ENCODE data around the gene CACNG4.

Gene CACNG4

DNA sequence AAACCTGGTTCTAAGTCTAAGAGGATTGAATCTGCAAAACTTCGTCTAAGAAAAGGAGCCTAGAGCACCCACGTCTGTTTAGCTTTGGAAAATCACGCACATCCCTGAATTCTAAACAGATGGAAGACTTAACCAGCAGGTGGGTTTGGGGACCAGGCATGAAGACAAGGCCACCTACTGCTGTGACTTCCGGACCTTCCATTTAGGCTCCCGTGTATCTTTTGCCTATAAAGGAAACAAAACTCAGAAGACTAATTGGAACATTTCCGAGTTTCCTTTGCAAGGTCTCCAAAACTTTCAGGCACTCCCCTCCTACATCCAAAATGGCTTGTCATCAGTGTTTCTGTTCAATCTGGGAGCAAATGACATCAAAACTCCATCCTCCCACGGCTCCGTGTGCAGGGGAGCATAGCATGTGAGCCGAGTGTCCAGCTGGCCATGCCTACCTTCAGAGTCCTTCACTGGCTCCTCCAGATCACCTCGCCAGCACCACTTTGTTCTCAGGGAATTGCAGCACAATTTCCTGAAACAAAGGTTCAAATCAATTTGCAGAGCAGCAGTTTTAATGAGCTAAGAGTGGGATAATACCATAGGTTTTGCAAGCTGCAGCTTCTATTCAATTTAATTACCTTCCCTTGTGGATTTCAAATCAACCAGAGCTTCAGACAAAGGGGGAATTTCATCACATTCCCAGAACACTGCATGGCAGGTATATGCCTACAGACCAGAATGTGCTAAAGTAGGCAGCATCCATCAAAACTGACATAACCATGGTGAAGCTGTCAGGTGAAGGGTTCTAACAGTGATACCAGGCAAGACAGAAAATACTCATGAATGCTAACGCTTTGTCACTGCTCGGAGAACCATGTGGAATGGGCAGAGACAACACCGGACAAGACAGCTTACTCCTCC, 103.3 kb downstream of the CACNG4 start:
- DNase-seq, result no peak

GRCh38 chr17:67068999-67069398, 104.5 kb downstream of the CACNG4 start:
- no peak for DNase-seq

- DNase-seq, result no peak
Observed at GRCh38 chr17:67069603-67070136, 105.2 kb downstream of the CACNG4 start.

DNA sequence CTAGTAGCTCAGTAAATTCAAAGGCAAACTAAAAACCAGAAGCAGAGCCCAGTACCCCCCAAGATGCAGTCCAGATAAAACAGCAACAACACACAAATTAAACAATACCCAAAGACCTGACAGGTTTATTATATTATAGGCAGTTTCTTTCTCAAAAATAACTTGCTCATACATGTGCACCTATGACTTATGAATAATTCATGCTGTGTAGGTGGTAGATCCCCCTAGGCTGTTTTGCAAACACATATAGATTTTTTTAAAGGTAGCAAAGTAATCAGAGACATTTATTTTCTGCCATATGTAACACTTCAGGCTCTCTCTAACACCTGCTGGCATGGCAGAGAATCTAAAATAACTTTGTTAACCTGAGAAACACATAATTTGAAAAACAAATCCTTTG, 107.1 kb downstream of the CACNG4 start:
- no peak for DNase-seq

- no peak for DNase-seq
Observed at GRCh38 chr17:67072885-67073284, 108.4 kb downstream of the CACNG4 start.

- DNase-seq, result no peak
Observed at GRCh38 chr17:67074781-67075180, 110.3 kb downstream of the CACNG4 start.

GRCh38 chr17:67076290-67076689, 111.8 kb downstream of the CACNG4 start:
- no peak for DNase-seq

GRCh38 chr17:67078292-67078691, 113.8 kb downstream of the CACNG4 start:
- no peak for DNase-seq

DNA sequence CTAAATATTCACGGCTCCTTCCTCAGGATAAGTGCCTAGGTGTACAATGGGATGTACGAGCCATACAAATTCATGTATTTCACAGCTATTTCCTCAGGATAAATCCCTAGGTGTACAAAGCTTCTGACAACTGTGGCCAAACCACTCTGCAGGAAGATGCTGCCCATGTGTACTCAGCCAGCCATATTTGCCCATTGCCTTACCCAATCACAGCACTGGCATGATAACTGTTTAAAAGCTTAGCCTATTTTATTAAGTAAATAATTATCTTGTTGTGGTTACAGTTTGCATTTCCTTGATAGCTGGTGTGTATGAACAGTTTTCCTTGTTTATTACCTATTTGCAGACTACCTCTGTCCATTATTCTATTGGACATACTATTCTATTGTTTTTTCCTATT, 115.0 kb downstream of the CACNG4 start:
- no peak for DNase-seq

GRCh38 chr17:67080804-67081203, 116.3 kb downstream of the CACNG4 start:
- DNase-seq, result no peak

- no peak for DNase-seq
Observed at GRCh38 chr17:67082107-67082506, 117.6 kb downstream of the CACNG4 start.
